Ovary (tissue), 3 donors: Measurements from ENCODE around the gene CD52.

Experiments used
- CTCF ChIP-seq, 3 donors: fragments of 450-650 bp in 2 of 3; fragments of 200-600 bp in 1 of 3; IDR thresholded peaks; one replicate each; pipeline versions ENCODE4 v1.5.1 to v1.8.0; 2016 to 2022; ENCODE audit warnings: antibody characterized with exemption in 3 of 3, mild to moderate bottlenecking in 1 of 3
- EP300 ChIP-seq: sonication (generic); formaldehyde crosslinking; IDR thresholded peaks from one replicate; pipeline ENCODE4 v1.6.1; 2017; ENCODE audit warnings: antibody characterized with exemption
- POLR2A ChIP-seq: fragments of 450-650 bp; IDR thresholded peaks from one replicate; pipeline ENCODE4 v1.6.1; 2017; ENCODE audit warnings: antibody characterized with exemption, mild to moderate bottlenecking, moderate library complexity
- donor health status: DM: no; HTN: no; CAD: no.

DNA sequence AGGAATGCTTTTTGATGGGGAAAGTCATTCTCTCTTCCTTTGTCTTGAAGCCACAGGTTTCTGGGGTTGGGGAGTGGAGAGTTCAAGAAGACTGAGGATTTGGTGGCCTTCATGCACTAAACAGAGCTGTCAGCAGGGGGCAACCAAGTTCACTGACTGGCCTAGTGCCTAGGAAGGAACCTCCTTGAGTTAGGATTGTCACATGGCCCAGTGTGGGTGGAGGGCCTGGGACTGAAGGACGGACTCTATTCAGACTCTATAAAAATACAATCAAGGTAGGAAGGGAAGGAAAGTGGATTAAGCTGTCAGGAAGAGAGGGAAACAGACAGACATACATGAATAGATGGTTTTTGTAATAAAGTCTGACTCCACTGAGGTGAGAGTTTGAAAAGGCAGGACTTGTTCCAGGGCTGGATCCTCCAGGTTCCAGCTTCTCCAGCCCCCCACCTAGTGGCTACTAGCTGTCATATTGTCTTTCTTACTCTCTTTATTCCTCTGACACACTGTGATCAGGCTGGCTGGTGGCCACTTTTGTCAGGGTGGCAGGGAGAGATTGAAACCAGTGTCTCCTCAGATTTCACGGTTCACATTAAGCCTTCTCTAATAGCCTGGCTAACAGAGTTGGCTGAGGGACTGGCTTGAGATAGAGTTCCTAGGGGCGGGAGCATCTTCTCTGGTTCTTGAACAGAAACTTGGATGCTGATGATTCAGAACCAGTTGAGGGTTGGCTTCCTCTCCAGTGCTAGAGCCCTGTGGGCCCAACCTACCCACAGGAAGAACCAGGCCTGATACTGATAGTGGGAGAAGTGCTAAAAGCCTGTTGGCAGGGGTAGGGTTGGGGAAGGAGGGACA lies 42.0 kb upstream of the CD52 start:
- peak; percentile 52 to 72 (median 70) for TF ChIP-seq CTCF (IDR thresholded peaks at IDR 0.05)
- TF ChIP-seq EP300: no peak
- TF ChIP-seq POLR2A: no peak
